Smooth muscle cell (in vitro differentiated cells): ENCODE measurements around the gene ESRRB. TPM values are rescaled to one million over a fixed set of nuclear protein-coding genes. Genes with fewer than 3 reads are reported as not detected.

Source experiments
- DNase-seq: peaks from one replicate; lab custom pipeline; 2025; ENCODE audit not compliant: unreplicated experiment; lab: John Stamatoyannopoulos, UW
- H2AFZ ChIP-seq: fragments of 200-600 bp; sonication (generic); 2 replicates; pipeline ENCODE4 v1.6.0; 2016; ENCODE audit warnings: antibody characterized with exemption, low read depth, mild to moderate bottlenecking
- H3F3A ChIP-seq: fragments of 200-600 bp; sonication (generic); 2 replicates; pipeline ENCODE4 v1.6.0; 2017; ENCODE audit warnings: antibody characterized with exemption, low read depth
- H3K27ac ChIP-seq: fragments of 200-600 bp; sonication (generic); 2 replicates; pipeline ENCODE4 v1.5.1; 2016; ENCODE audit warnings: low read depth, mild to moderate bottlenecking
- H3K27me3 ChIP-seq: fragments of 200-600 bp; sonication (generic); 2 replicates; pipeline ENCODE4 v1.6.1; 2016; ENCODE audit warnings: low read depth, mild to moderate bottlenecking
- H3K36me3 ChIP-seq: fragments of 200-600 bp; sonication (generic); 2 replicates; pipeline ENCODE4 v1.5.1; 2016; ENCODE audit warnings: low read depth
- H3K4me1 ChIP-seq: fragments of 200-600 bp; sonication (generic); 2 replicates; pipeline ENCODE4 v1.5.1; 2016; ENCODE audit warnings: low read depth
- H3K4me2 ChIP-seq: fragments of 200-600 bp; sonication (generic); 2 replicates; pipeline ENCODE4 v1.6.0; 2016; ENCODE audit warnings: mild to moderate bottlenecking
- H3K4me3 ChIP-seq: fragments of 200-600 bp; sonication (generic); 2 replicates; pipeline ENCODE4 v1.5.1; 2016; ENCODE audit warnings: mild to moderate bottlenecking
- H3K79me2 ChIP-seq: fragments of 200-600 bp; sonication (generic); 2 replicates; pipeline ENCODE4 v1.6.0; 2016; ENCODE audit warnings: low read depth, mild to moderate bottlenecking
- H3K9ac ChIP-seq: fragments of 200-600 bp; sonication (generic); 2 replicates; pipeline ENCODE4 v1.6.0; 2016; ENCODE audit warnings: low read depth
- H3K9me3 ChIP-seq: fragments of 200-600 bp; sonication (generic); replicated peaks from 2 replicates; pipeline ENCODE4 v1.5.1; 2016; ENCODE audit warnings: low read depth
- H4K20me1 ChIP-seq: fragments of 200-600 bp; sonication (generic); 2 replicates; pipeline ENCODE4 v1.6.0; 2016; ENCODE audit warnings: low read depth
- WGBS: methylation state at CpG from one replicate; pipeline ENCODE4 v1.1.7; 2016; ENCODE audit warnings: low lambda C conversion rate; 5-methylcytosine and 5-hydroxymethylcytosine counted together
- polyA plus RNA-seq: library from polyadenylated mRNA; unstranded; fragments of >200 nt; fragmentation: Nextera tagmentation; extraction: Ambion mirVana; gene quantifications from 2 replicates; pipeline ENCODE4 v1.2.1, GENCODE V29; 2016
- total RNA-seq: library from RNA; depleted of rRNA; stranded (reverse); fragments of >200 nt; gene quantifications from 2 replicates; pipeline ENCODE4 v1.2.3, GENCODE V29; 2014
- TF ChIP-seq, protein P1 (sequence below): fragments of 200-600 bp; sonication (generic); IDR thresholded peaks from 2 replicates; pipeline ENCODE4 v1.5.1; 2017; ENCODE audit warnings: borderline replicate concordance, mild to moderate bottlenecking, antibody characterized with exemption; ENCODE audit not compliant: insufficient read depth, poor library complexity, severe bottlenecking

ESRRB gene
- total and polyA plus RNA-seq, 2 experiments from 2014 or later = 0.72 TPM; not detected in 1

DNA sequence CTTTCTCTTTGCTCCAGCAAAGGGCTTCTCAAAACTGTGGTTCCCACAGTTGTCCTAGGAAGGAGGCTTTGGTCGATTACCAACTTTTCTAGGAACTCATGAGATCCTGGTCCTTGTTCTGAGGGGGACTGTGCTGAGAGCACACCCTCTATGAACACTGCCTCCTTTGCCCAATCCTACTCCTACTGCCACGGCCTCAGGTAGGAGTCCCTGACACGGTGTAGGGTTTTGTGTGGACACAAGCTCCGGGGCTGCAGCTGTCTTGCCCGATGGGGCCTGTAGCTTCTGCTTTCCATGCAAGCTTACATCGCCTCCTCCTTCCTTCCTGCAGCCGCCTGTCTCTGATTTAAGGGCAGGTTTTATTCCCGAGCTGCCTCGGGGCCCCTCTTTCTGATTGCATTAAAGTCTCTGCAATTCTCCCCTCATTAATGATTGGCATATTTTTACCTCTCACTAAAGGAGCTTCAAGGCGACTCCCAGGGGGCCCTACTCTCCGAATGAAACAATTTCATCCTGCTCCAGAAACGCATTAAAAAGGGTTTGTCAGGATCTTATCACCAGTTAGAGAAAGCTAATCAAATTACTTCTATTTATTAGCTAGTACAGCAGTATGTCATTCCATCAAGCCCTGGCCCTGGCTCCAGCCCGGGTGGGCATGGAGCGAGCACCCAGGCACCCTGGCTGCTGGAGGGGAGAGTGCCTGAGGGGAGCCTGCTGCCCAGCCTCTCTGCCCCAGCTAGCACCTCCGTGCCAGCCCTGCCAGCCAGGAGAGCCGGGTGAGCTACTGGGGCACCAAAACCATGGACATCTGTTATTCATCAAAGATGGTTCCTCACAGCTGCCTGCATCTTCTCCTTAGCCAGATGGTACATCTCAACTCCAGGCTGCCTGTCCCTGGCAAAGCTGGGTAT lies 38.0 kb upstream of the ESRRB start:
- H3K27ac ChIP-seq = no peak overlapping the region
- H3K27me3 ChIP-seq = peaks cover 3% of the 10 kb centered on the region
- WGBS = 88% methylated on average over 16 of the region's 16 CpGs
- no peaks in the 10 kb centered on the region for H3K36me3 ChIP-seq
- DNase-seq = no peak
- no peak overlapping the region for H3K4me3 ChIP-seq
- TF ChIP-seq, protein P1, sequence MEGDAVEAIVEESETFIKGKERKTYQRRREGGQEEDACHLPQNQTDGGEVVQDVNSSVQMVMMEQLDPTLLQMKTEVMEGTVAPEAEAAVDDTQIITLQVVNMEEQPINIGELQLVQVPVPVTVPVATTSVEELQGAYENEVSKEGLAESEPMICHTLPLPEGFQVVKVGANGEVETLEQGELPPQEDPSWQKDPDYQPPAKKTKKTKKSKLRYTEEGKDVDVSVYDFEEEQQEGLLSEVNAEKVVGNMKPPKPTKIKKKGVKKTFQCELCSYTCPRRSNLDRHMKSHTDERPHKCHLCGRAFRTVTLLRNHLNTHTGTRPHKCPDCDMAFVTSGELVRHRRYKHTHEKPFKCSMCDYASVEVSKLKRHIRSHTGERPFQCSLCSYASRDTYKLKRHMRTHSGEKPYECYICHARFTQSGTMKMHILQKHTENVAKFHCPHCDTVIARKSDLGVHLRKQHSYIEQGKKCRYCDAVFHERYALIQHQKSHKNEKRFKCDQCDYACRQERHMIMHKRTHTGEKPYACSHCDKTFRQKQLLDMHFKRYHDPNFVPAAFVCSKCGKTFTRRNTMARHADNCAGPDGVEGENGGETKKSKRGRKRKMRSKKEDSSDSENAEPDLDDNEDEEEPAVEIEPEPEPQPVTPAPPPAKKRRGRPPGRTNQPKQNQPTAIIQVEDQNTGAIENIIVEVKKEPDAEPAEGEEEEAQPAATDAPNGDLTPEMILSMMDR = no peak
- H3K4me2 ChIP-seq = no peak overlapping the region
- H3F3A ChIP-seq = no peaks in the 10 kb centered on the region
- no peaks in the 10 kb centered on the region for H4K20me1 ChIP-seq
- no peaks in the 10 kb centered on the region for H3K4me1 ChIP-seq
- no peaks in the 10 kb centered on the region for H3K9me3 ChIP-seq
- no peaks in the 10 kb centered on the region for H3K79me2 ChIP-seq
- H2AFZ ChIP-seq = no peak overlapping the region
- H3K9ac ChIP-seq = no peak overlapping the region

DNA sequence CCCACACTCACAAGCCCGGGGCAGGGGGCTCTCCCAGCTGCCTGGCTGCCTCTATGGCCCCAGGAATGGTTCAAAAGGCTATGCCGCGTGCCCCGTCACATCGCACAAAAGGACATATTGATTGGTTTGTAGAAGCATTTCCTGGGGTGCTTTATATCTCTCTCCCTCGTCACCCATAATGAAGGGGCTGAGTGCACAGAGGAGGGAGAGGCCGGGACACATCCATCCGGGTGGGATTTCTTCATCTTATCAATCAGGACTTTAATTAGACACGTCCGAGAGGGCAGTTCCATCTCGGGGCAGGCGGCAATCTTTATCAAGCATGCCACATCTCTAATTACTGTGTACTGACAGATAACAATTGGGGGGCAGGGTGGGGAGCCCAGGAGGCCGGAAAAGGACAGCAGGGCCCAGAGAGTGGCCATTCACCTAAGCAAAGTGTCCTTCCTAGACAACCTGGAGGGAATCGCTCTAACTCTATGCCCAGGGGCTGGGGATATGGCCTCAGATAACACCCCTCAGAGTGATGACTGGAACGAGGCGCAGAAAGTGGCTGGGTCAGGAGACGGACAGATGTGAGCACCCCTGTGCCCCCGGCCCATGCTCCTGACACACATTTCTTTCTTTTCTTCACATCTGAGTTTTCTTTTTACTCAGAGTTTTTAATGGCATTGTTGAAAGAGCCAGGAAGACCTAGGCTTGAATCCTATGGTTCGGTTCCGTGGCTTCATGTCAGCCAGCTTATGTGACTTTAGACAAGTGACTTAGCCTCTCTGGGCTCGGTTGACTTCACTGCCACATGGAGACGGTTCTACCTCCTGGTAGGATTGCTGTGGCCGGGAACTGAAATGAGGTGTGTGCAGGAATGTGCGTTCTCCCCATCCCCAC lies 36.0 kb upstream of the ESRRB start:
- H3K4me1 ChIP-seq = no peaks in the 10 kb centered on the region

DNA sequence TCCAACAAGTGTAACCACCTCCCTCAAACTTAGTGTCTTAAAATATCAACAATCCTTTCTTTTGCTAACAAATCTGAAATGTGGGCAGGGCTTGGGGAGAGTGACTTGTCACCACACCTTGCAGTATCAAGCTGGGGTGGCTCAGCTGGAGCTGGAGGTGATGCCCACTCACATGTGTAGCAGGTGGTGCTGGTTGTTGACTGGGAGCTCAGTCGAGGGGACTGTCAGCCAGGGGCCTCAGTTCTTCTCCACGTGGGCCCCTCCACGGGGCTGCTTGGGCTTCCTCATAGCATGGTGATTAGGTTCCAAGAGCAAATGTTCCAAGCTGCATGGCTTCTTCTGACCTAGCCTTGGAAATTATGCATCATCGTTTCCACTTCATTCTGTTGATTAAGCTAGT lies 32.6 kb upstream of the ESRRB start:
- H3K79me2 ChIP-seq = no peaks in the 10 kb centered on the region
- no peaks in the 10 kb centered on the region for H3K9me3 ChIP-seq
- H3K27ac ChIP-seq = no peak overlapping the region
- H4K20me1 ChIP-seq = no peaks in the 10 kb centered on the region
- H3K9ac ChIP-seq = no peak overlapping the region
- no peak overlapping the region for H2AFZ ChIP-seq
- no peaks in the 10 kb centered on the region for H3K4me1 ChIP-seq
- no peak overlapping the region for H3K4me3 ChIP-seq
- WGBS = 88% methylated on average over 4 of the region's 4 CpGs
- TF ChIP-seq, protein P1 = no peak
- no peaks in the 10 kb centered on the region for H3K27me3 ChIP-seq
- DNase-seq = no peak
- H3K36me3 ChIP-seq = no peaks in the 10 kb centered on the region
- no peak overlapping the region for H3K4me2 ChIP-seq
- H3F3A ChIP-seq = no peaks in the 10 kb centered on the region

More for the DNA sequence above, 36.0 kb upstream of the ESRRB start:
- Histone ChIP-seq H3K9me3 (no peaks in the 10 kb centered on the region), H3K79me2 (no peaks in the 10 kb centered on the region), H2AFZ (no peak overlapping the region), H3K27me3 (peaks cover 3% of the 10 kb centered on the region), H3K36me3 (no peaks in the 10 kb centered on the region), H3K27ac (no peak overlapping the region), H4K20me1 (no peaks in the 10 kb centered on the region), H3F3A (no peaks in the 10 kb centered on the region), H3K4me2 (no peak overlapping the region), H3K4me3 (no peak overlapping the region), H3K9ac (no peak overlapping the region)
- DNase-seq = no peak
- TF ChIP-seq, protein P1 = no peak
- WGBS = 91% methylated on average over 24 of the region's 24 CpGs
